ENCODE results near the gene CLDN14. TPM values are rescaled to one million over a fixed set of nuclear protein-coding genes. Genes with fewer than 3 reads are reported as not detected.

The CLDN14 gene
- total RNA-seq, 1 experiment from 2014 or later, result not detected

DNA sequence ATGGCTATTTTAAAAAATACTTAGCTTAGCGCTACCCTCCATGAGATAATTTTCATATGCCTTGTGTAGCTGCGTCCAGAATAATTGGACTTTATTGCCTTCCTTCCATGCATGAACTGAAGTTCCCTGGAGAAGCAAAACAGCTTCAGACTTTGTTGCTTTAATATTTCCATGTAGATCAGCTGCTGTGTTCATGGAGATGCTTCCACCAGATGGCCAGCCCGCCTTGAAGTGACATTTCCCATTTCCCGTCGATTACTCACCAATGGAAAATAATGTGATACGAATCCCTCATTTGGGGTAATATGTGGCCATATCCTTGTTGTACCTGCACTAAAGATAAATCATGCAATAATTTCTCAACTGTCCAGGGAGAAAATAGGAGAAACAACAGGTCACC, 47.4 kb upstream of the CLDN14 start:
- Histone ChIP-seq H2BK20ac (ENCODE audit: low read depth, low read length, poor library complexity, severe bottlenecking) (no peak overlapping the region), H3K27me3 (ENCODE audit: insufficient read depth, low read length) (no peaks in the 10 kb centered on the region), H3K4me2 (ENCODE audit: insufficient read depth, insufficient read length, low read length) (no peak overlapping the region), H4K91ac (ENCODE audit: insufficient read length, low read depth, low read length) (no peak overlapping the region), H3K56ac (ENCODE audit: insufficient read length, low read depth, low read length) (no peak overlapping the region), H2BK12ac (ENCODE audit: insufficient read length, low read depth, low read length) (no peak overlapping the region), H3K9me3 (ENCODE audit: control insufficient read depth, low read depth, low read length) (no peaks in the 10 kb centered on the region), H2AK5ac (ENCODE audit: insufficient read length, low read length) (no peak overlapping the region), H3K23ac (ENCODE audit: insufficient read length, low read depth, low read length) (no peak overlapping the region), H3K4ac (ENCODE audit: low read depth, low read length) (no peak overlapping the region), H3K14ac (ENCODE audit: insufficient read depth, low read length) (no peak overlapping the region), H3K27ac (ENCODE audit: insufficient read length, low read depth, low read length) (no peak overlapping the region), H4K20me1 (ENCODE audit: control insufficient read depth, insufficient read depth, insufficient read length) (no peaks in the 10 kb centered on the region), H2BK15ac (ENCODE audit: low read depth, low read length) (no peak overlapping the region), H3T11ph (ENCODE audit: low read length) (no peak overlapping the region), H3K18ac (ENCODE audit: insufficient read length, low read depth, low read length) (no peak overlapping the region), H4K8ac (replicated peaks; ENCODE audit: insufficient read length, low read depth, low read length) (no peak overlapping the region), H2AFZ (ENCODE audit: low read length) (no peak overlapping the region), H3K23me2 (ENCODE audit: insufficient read length, low read depth, low read length, poor library complexity, severe bottlenecking) (no peaks in the 10 kb centered on the region), H2BK5ac (ENCODE audit: insufficient read length, low read length) (no peak overlapping the region), H4K5ac (ENCODE audit: insufficient read length, low read depth, low read length) (no peak overlapping the region), H2BK120ac (ENCODE audit: low read depth, low read length, poor library complexity, severe bottlenecking) (no peak overlapping the region), H3K79me2 (ENCODE audit: insufficient read depth, low read length) (no peaks in the 10 kb centered on the region), H3K79me1 (ENCODE audit: insufficient read depth, low read depth, low read length, poor library complexity, severe bottlenecking) (no peaks in the 10 kb centered on the region), H3K4me1 (ENCODE audit: insufficient read depth, low read length) (no peaks in the 10 kb centered on the region), H3K9ac (ENCODE audit: extremely low read depth, insufficient read length, low read length) (no peak overlapping the region)
- H3K4me3 Mint-ChIP-seq, result no peak overlapping the region
- peaks cover 4% of the 10 kb centered on the region for H3K27me3 Mint-ChIP-seq (ENCODE audit: low read depth)
- H3K9me3 Mint-ChIP-seq, result no peaks in the 10 kb centered on the region
- H3K27ac Mint-ChIP-seq, result no peak overlapping the region; a peak in 1 of 7 replicates
- no peak for DNase-seq
- no peaks in the 10 kb centered on the region; a peak in 1 of 7 replicates for H3K36me3 Mint-ChIP-seq (ENCODE audit: insufficient read depth in 1 of 3, low read depth in 3 of 3)
- TF ChIP-seq, protein P1, sequence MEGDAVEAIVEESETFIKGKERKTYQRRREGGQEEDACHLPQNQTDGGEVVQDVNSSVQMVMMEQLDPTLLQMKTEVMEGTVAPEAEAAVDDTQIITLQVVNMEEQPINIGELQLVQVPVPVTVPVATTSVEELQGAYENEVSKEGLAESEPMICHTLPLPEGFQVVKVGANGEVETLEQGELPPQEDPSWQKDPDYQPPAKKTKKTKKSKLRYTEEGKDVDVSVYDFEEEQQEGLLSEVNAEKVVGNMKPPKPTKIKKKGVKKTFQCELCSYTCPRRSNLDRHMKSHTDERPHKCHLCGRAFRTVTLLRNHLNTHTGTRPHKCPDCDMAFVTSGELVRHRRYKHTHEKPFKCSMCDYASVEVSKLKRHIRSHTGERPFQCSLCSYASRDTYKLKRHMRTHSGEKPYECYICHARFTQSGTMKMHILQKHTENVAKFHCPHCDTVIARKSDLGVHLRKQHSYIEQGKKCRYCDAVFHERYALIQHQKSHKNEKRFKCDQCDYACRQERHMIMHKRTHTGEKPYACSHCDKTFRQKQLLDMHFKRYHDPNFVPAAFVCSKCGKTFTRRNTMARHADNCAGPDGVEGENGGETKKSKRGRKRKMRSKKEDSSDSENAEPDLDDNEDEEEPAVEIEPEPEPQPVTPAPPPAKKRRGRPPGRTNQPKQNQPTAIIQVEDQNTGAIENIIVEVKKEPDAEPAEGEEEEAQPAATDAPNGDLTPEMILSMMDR (conservative IDR thresholded peaks at IDR 0.05), result no peak
- no CpG with 5 or more reads among the region's 6 CpGs for WGBS (ENCODE audit: extremely low coverage, insufficient read length, low lambda C conversion rate)
- H3K4me1 Mint-ChIP-seq, result peaks cover 0 to 9% of the 10 kb centered on the region in 2 experiments; a peak in 2 of 4 replicates

Data from H9 (cell line).